Measurements from ENCODE around the gene RNF34.

The RNF34 gene

DNA sequence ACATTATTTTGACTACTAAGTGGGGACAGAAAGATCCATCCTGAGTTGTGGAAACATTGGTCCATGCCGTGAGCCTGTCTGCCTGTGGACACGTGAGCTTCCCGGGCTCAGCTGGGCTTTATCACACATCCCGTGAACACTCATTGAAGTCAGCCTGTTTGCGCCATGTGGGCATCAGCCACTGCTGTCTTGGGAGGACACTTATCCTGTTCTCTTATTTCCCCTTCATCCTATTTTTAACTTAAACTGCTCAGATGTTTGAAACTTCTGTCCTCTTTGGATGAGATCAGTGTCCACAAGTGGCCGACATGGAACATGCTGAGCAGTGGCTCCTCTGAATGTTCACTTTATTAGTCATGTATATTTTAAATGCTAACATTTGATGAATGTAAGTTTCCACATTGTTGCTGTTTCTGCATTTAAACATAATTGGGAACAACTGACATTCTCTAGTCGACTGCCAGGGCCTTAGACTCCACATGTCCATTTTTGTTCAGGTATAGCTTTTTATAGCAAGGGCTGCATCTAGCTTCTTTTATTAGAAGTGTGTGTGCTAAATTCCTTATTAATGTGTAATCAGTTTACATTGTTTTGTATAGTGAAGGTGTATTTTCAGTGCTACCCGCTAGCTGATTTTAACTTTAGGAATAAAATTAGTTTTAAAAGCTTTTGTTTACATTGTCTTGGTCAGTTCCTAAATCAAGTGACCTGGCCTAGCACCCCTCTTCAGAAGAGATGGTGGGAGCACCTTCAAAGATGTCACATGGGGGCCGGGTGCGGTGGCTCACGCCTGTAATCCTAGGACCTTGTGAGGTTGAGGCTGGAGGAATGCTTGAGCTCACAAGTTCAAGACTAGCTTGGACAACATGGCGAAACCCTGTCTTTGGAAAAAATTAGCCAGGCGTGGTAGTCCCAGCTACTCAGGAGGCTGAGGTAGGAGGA lies 24.0 kb downstream of the RNF34 start:
- H3K27ac ChIP-seq, result no peak overlapping the region
- no peaks in the 10 kb centered on the region for H3K9me3 ChIP-seq (ENCODE audit: control insufficient read depth, low read length)
- TF ChIP-seq, protein P1, sequence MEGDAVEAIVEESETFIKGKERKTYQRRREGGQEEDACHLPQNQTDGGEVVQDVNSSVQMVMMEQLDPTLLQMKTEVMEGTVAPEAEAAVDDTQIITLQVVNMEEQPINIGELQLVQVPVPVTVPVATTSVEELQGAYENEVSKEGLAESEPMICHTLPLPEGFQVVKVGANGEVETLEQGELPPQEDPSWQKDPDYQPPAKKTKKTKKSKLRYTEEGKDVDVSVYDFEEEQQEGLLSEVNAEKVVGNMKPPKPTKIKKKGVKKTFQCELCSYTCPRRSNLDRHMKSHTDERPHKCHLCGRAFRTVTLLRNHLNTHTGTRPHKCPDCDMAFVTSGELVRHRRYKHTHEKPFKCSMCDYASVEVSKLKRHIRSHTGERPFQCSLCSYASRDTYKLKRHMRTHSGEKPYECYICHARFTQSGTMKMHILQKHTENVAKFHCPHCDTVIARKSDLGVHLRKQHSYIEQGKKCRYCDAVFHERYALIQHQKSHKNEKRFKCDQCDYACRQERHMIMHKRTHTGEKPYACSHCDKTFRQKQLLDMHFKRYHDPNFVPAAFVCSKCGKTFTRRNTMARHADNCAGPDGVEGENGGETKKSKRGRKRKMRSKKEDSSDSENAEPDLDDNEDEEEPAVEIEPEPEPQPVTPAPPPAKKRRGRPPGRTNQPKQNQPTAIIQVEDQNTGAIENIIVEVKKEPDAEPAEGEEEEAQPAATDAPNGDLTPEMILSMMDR (IDR thresholded peaks at IDR 0.05), result no peak
- H3K79me2 ChIP-seq, result peaks cover 2% of the 10 kb centered on the region
- H3K36me3 ChIP-seq (ENCODE audit: control insufficient read depth, insufficient read depth, low read length), result no peaks in the 10 kb centered on the region
- no peak overlapping the region for H2AFZ ChIP-seq
- H3K4me3 ChIP-seq (ENCODE audit: low read depth, low read length), result no peak overlapping the region
- H3K27me3 ChIP-seq (ENCODE audit: control insufficient read depth, insufficient read depth, low read length), result no peaks in the 10 kb centered on the region
- H3K4me2 ChIP-seq (ENCODE audit: low read length), result no peak overlapping the region
- H3K4me1 ChIP-seq, result no peaks in the 10 kb centered on the region
- H3K9ac ChIP-seq, result no peak overlapping the region

DNA sequence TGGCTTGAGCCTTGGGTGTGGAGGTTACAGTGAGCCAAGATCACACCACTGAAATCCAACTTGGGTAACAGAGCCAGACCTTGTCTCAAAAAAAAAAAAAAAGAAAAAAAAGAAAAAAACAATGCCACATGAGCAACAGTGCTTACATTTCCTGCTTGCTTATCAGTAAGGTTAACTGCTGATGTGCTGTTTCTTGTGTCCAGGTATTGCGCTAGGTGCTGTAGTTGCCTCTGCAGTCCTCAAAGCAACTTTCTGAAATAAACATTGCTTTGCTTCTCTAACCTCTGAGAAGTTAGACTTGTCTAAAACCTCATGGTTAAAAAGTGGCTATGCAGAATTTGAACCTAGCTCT lies 24.7 kb downstream of the RNF34 start:
- no peak overlapping the region for H3K4me3 ChIP-seq (ENCODE audit: low read depth, low read length)
- H2AFZ ChIP-seq, result no peak overlapping the region
- no peak overlapping the region for H3K9ac ChIP-seq
- H3K79me2 ChIP-seq, result peaks cover 2% of the 10 kb centered on the region
- H3K36me3 ChIP-seq (ENCODE audit: control insufficient read depth, insufficient read depth, low read length), result no peaks in the 10 kb centered on the region
- H3K4me2 ChIP-seq (ENCODE audit: low read length), result no peak overlapping the region
- H3K9me3 ChIP-seq (ENCODE audit: control insufficient read depth, low read length), result no peaks in the 10 kb centered on the region
- H3K4me1 ChIP-seq, result no peaks in the 10 kb centered on the region
- no peak overlapping the region for H3K27ac ChIP-seq
- no peaks in the 10 kb centered on the region for H3K27me3 ChIP-seq (ENCODE audit: control insufficient read depth, insufficient read depth, low read length)
- TF ChIP-seq, protein P1 (IDR thresholded peaks at IDR 0.05), result no peak

DNA sequence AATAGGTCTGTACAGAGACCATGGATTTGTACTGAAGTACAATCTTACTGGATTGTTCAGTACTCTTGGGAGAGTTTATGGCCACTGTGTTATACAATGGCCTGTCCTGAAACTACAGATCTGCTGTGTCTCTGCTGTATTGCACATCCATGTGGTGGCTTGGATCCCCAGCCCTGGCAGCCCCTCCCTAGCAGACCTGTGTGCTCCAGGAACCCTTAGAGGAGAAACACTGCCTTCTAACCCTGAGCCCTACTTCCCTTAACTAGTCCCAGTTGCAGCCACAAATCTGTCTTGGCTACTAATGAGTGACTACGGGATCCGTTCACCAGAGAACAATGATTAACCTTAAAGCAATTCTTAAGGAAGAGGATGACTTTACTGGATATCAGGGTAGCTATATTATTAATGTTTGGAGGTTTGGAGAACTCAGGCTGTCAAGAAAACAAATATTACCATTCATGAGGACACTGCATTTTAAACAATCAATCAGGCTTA lies 27.7 kb downstream of the RNF34 start:
- no peaks in the 10 kb centered on the region for H3K36me3 ChIP-seq (ENCODE audit: control insufficient read depth, insufficient read depth, low read length)
- no peak overlapping the region for H3K27ac ChIP-seq

DNA sequence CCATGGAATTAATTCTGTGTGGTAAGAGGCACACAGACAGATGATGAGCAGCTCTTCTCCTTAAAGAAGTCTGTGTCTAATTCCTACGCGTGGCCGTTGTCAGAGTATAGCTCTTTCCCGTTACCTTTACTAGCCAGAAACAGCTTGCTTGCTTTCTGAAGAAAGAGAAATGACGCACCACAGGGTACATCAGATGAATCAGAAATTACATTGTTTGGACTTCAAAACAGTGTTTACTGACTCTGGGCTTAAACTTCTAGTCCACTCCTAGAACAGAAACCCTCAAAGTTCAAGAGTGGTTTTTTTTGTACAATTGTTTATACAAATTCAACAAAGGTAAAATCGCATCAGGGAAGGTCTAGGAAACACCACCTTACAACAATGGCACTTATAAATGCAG lies 29.0 kb downstream of the RNF34 start:
- H3K9ac ChIP-seq, result no peak overlapping the region
- TF ChIP-seq, protein P1 (IDR thresholded peaks at IDR 0.05), result no peak
- no peak overlapping the region for H2AFZ ChIP-seq
- H3K79me2 ChIP-seq, result peaks cover 2% of the 10 kb centered on the region
- no peaks in the 10 kb centered on the region for H3K9me3 ChIP-seq (ENCODE audit: control insufficient read depth, low read length)
- H3K27me3 ChIP-seq (ENCODE audit: control insufficient read depth, insufficient read depth, low read length), result no peaks in the 10 kb centered on the region
- H3K4me3 ChIP-seq (ENCODE audit: low read depth, low read length), result no peak overlapping the region
- no peaks in the 10 kb centered on the region for H3K36me3 ChIP-seq (ENCODE audit: control insufficient read depth, insufficient read depth, low read length)
- H3K4me2 ChIP-seq (ENCODE audit: low read length), result no peak overlapping the region
- H3K27ac ChIP-seq, result no peak overlapping the region
- H3K4me1 ChIP-seq, result no peaks in the 10 kb centered on the region

More for the DNA sequence above, 27.7 kb downstream of the RNF34 start:
- Histone ChIP-seq H3K9me3 (ENCODE audit: control insufficient read depth, low read length) (no peaks in the 10 kb centered on the region), H3K4me2 (ENCODE audit: low read length) (no peak overlapping the region), H3K4me3 (ENCODE audit: low read depth, low read length) (no peak overlapping the region), H3K79me2 (peaks cover 2% of the 10 kb centered on the region), H2AFZ (no peak overlapping the region), H3K9ac (no peak overlapping the region), H3K4me1 (no peaks in the 10 kb centered on the region), H3K27me3 (ENCODE audit: control insufficient read depth, insufficient read depth, low read length) (no peaks in the 10 kb centered on the region)
- TF ChIP-seq, protein P1 (IDR thresholded peaks at IDR 0.05), result no peak

Measured in parathyroid adenoma (tissue), 2 donors.